ENCODE measurements around the gene ADAMTS14. TPM values are rescaled to one million over a fixed set of nuclear protein-coding genes. Genes with fewer than 3 reads are reported as not detected.
"Not testable (repeated sequence)": the region's sequence is repeated elsewhere in the genome, so short reads cannot be mapped to it uniquely, and the experiment has no call there.

Gene ADAMTS14, protein sequence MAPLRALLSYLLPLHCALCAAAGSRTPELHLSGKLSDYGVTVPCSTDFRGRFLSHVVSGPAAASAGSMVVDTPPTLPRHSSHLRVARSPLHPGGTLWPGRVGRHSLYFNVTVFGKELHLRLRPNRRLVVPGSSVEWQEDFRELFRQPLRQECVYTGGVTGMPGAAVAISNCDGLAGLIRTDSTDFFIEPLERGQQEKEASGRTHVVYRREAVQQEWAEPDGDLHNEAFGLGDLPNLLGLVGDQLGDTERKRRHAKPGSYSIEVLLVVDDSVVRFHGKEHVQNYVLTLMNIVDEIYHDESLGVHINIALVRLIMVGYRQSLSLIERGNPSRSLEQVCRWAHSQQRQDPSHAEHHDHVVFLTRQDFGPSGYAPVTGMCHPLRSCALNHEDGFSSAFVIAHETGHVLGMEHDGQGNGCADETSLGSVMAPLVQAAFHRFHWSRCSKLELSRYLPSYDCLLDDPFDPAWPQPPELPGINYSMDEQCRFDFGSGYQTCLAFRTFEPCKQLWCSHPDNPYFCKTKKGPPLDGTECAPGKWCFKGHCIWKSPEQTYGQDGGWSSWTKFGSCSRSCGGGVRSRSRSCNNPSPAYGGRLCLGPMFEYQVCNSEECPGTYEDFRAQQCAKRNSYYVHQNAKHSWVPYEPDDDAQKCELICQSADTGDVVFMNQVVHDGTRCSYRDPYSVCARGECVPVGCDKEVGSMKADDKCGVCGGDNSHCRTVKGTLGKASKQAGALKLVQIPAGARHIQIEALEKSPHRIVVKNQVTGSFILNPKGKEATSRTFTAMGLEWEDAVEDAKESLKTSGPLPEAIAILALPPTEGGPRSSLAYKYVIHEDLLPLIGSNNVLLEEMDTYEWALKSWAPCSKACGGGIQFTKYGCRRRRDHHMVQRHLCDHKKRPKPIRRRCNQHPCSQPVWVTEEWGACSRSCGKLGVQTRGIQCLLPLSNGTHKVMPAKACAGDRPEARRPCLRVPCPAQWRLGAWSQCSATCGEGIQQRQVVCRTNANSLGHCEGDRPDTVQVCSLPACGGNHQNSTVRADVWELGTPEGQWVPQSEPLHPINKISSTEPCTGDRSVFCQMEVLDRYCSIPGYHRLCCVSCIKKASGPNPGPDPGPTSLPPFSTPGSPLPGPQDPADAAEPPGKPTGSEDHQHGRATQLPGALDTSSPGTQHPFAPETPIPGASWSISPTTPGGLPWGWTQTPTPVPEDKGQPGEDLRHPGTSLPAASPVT
- total RNA-seq = 1.9 and 3.6 TPM in 2 replicates

DNA sequence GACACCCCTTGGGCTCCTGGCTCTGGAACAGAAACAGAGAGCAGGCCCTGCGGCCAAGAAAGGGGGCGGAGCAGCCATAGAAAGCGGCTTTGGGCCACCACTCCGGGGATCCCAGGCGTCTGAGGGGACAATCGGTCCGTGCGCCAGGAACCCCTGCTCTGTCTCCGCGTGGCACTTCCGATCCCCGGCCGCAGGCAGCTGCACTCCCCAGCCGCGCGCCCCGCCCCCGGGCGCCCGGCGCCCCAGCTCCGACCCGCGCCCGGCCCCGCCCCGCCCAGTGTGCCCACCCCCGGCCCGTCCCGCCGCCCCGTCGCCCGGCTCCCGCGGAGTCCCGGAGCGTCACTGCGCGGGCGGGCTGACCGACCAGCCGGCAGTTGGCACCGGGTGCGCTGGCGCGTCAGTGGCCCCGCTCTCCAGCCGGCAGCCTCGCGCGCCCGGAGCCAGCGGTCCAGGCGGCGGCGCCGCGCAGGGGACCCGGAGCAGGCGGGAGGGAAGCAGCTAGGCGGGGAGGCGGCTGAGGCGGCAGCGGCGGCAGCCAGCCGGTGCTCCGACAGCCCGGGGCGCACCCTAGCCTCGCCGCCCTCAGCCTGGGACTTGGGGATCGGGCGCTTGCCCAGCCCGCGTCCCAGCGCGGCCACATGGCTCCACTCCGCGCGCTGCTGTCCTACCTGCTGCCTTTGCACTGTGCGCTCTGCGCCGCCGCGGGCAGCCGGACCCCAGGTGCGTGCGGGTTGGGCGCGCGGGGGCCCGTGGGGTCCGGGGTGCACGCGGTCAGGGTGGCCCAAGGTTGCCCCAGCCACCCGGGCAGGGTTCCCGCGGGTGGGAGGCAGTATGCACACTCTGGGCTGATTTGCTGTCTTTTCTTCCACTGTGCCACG is at the start of gene ADAMTS14:
Gene ADAMTS14, plus strand, starts transcription at position 342 of the 878 bp plus-strand sequence. Its CDS starts 297 bp downstream, at position 639.
- no peak for DNase-seq (ENCODE audit: low read depth)

DNA sequence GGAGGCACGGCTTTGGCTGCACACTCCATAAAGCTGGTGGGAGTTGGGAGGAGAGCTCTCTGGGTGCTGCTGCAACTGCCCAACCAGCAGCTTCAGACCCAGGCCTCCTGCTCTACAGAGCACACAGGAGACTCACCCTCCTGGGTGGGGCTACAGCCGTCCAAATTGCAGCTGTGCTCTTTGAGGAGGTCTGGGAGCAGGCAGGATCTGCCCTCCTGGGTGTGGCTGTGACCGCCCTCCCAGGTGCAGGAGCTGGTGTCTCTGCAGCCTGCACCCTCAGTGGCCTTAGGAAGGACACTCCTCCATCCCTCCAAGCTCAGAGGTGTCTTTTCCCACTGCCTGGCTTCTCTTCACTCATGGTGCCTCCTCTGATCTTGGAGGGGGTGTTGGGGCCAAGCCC is 49.8 kb upstream of the ADAMTS14 start:
- no peak for DNase-seq (ENCODE audit: low read depth)

DNA sequence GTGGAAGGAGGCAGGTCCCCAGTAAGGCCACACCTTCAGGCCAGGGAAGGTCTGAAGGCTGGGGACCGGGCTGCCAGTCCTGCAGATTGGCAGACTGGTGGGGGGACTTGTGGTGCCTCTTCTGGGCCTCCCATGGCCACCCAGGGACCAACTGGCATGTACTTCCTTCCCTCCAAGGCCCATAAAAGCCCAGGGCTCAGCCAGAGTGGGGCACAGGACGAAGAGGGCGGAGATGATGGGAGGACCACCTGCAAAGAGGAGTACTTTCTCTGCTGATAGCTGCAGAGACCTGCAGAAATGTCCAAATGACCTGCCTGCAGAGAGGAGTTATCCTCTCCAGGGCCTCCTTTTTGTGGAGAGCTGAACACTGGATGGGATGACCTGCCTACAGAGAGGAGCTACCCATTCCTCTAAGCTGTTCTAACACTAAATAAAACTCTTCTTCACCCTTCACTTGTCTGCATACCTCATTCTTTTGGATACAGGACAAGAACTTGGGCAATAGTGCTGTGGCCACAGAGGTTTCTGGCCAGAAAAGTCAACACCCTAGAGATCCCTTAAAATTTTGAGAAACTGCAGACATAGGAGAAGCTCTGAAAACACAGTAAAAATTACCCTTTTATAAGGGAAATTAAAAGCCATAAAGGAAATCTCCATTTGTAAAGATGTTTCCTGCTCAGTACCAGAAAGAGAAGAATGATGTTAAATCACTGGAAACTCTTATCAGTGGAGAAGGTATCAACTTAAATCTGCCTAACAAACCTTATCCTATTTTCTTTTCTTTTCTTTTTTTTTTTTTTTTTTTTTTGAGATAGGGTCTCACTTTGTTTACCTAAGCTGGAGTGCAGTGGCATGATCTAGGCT is 49.1 kb upstream of the ADAMTS14 start:
- no peak for DNase-seq (ENCODE audit: low read depth)

DNA sequence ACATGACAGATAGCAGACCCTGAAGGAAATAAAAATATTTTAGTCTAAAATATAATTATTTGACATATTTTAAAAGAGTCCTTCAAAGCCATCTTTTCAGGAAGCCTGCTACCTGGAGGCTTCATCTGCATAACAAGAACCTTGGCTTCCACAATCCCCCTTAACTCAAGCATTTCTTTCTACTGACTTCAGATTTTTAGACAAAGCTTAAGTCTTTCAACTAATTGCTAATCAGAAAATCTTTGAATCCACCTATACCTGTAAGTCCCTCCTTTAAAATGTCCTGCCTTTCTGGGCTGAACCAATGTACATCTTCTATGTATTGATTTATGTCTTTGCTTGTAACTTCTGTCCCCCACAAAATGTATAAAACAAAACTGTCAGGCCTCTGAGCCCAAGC is 46.2 kb upstream of the ADAMTS14 start:
- DNase-seq (ENCODE audit: low read depth) = no peak

DNA sequence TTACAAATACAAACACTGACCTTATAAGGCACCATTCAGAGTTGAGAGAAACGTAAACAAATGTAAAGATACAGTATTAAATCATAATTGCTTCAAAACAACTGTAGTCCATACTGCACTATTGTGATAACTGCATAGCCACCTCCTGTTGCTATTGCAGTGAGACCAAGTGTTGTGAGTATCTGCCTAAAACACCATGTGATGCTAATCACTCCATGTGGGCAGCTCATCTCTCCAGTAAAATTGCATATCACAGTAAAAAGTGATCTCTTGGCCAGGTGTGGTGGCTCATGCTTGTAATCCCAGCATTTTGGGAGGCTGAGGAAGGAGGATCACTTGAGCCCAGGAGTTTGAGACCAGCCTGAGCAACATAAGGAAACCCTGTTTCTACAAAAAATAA is 43.0 kb upstream of the ADAMTS14 start:
- no peak for DNase-seq (ENCODE audit: low read depth)

DNA sequence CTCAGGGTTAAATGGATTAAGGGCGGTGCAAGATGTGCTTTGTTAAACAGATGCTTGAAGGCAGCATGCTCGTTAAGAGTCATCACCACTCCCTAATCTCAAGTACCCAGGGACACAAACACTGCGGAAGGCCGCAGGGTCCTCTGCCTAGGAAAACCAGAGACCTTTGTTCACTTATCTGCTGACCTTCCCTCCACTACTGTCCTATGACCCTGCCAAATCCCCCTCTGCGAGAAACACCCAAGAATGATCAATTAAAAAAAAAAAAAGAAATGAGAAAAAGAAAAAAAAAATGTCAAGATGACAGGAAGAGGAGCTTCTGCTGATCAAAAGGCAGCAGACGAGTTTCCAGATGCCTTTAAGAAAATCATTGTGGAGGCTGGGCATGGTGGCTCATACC is 40.6 kb upstream of the ADAMTS14 start:
- DNase-seq (ENCODE audit: low read depth) = not testable (repeated sequence)

DNA sequence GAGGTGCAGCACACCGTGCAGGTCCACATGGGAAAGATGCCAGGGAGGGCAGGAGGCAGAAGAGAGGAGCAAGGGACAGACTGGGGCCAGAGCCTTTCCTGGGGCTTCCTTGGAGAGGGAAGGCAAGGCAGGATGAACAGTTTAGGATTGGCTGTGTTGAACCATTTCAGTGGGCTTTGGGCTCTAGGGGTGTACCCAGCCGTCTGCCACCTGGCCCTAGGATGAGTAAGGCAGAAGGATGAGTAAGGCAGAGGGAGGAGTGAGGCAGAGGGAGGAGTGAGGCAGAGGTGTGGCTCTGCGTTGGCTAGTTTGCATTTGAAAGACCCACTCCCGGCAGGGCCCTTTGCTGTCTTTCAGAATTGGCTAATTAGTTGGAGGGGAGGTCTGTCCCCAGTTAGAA is 38.3 kb upstream of the ADAMTS14 start:
- DNase-seq (ENCODE audit: low read depth) = no peak

DNA sequence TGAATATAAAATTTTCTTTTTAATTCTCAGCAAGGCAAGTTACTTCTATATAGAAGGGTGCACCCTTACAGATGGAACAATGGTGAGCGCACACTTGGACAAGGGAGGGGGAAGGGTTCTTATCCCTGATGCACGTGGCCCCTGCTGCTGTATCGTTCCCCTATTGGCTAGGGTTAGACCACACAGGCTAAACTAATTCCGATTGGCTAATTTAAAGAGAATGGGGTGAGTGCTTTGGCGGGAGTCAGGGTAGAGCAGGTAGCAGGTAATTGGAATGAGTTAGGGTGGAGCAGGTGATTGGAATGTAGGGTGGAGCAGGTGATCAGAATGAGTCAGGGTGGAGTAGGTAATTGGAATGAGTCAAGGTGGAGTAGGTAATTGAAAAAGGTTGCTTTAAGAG is 37.8 kb upstream of the ADAMTS14 start:
- not testable (repeated sequence) for DNase-seq (ENCODE audit: low read depth)

DNA sequence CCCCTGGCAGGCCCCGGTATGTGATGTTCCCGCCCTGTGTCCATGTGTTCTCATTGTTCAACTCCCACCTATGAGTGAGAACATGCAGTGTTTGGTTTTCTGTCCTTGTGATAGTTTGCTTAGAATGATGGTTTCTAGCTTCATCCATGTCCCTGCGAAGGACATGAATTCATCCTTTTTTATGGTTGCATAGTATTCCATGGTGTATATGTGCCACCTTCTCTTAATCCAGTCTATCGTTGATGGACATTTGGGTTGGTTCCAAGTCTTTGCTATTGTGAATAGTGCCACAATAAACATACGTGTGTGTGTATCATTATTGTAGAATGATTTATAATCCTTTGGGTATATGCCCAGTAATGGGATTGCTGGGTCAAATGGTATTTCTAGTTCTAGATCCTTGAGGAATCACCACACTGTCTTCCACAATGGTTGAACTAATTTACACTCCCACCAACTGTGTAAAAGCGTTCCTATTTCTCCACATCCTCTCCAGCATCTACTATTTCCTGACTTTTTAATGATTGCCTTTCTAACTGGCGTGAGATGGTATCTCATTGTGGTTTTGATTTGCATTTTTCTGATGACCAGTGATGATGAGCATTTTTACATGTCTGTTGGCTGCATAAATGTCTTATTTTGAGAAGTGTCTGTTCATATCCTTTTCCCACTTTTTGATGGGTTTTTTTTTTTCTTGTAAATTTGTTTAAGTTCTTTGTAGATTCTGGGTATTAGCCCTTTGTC is 32.5 kb upstream of the ADAMTS14 start:
- not testable (repeated sequence) for DNase-seq (ENCODE audit: low read depth)

DNA sequence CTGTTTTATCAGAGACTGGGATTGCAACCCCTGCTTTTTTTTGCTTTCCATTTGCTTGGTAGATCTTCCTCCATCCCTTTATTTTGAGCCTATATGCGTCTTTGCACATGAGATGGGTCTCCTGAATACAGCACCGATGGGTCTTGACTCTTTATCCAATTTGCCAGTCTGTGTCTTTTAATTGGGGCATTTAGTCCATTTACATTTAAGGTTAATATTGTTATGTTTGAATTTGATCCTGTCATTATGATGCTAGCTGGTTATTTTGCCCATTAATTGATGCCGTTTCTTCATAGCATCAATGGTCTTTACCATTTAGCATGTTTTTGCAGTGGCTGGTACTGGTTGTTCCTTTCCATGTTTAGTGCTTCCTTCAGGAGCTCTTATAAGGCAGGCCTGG is 29.0 kb upstream of the ADAMTS14 start:
- not testable (repeated sequence) for DNase-seq (ENCODE audit: low read depth)

DNA sequence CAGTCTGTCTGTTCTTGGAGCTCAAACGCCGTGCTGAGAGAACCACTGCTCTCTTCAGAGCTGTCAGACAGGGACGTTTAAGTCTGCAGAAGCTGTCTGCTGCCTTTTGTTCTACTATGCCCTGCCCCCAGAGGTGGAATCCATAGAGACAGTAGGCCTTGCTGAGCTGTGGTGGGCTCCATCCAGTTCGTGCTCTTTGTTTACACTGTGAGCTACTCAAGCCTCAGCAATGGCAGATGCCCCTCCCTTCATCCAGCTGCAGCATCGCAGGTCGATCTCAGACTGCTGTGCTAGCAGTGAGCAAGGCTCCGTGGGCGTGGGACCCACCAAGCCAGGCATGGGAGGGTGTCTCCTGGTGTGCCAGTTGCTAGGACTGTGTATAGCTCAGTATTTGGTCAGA is 27.3 kb upstream of the ADAMTS14 start:
- not testable (repeated sequence) for DNase-seq (ENCODE audit: low read depth)

DNA sequence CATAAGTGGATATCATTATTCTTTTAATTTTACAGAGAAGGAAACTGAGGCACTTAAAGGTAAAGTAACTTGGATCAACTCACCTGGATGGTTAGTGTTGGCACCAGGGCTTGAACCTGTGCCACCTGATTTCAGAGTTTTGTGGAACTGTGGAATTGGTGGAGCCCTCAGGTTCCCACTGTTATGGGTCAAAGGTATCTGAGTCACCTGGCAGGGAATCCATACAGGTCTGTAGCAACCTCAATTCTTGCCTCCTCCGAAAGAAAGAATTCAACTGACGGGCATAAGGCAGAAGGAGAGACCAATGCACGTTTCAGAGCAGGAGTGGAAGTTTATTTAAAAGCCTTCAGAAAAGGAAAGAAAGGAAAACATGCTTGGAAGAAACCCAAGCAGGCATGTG is 25.2 kb upstream of the ADAMTS14 start:
- no peak for DNase-seq (ENCODE audit: low read depth)

DNA sequence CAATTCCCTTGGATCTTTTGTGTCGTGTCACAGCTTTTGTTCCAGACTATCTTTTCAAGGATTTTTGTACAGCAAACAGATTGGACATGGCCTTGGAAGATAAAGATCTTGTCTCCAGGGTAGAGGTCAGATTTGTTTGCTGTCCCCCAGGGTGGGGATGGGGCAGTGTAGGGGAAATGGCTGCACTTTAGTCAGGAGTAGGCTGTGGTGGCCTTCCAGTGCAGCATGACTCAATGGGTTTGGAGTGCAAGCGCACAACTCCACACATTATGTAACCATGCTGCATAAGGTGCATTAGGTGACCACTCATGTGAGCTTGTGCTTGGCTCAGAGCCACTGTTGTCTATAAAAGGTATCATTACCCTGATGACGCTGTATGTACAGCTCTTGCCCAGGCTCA is 23.9 kb upstream of the ADAMTS14 start:
- DNase-seq (ENCODE audit: low read depth) = no peak

DNA sequence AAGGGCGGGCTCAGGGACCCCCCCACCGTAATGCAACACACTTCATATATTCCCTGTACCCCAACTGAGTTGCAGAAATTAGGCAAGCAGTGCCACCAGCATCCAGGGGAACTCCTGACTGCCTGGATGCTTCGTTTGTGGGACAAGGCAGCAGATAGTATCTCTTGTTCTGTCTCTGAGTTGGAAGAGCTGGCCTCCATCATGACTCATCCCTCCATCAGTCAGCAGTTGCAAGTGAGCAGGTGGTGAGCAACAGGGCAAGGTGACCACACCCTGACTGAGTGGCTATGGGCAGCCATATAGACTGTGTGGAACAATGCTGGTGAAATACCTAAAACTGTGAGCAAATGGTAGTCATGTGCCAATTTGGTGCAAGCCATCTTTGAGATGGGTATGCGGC is 22.8 kb upstream of the ADAMTS14 start:
- DNase-seq (ENCODE audit: low read depth) = peak; percentile 72

DNA sequence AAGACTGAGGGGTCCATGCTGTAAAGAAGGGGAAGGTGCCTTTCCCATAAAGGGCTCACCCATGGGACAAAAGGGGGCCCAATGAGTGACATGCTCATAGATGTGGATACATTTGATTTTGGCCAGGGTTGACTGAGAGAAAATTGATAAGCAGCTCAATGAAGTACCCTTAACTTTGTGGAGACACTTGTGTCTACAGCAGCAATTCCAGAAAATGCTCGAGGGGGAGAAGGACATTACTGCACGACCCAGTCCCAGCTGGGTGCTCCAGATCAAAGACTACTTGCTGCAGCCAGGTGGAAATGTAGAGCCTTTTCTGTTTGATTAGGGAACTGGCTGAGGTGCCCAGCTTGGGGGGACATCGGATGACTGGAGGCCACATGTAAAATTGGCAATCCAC is 22.2 kb upstream of the ADAMTS14 start:
- DNase-seq (ENCODE audit: low read depth) = no peak

DNA sequence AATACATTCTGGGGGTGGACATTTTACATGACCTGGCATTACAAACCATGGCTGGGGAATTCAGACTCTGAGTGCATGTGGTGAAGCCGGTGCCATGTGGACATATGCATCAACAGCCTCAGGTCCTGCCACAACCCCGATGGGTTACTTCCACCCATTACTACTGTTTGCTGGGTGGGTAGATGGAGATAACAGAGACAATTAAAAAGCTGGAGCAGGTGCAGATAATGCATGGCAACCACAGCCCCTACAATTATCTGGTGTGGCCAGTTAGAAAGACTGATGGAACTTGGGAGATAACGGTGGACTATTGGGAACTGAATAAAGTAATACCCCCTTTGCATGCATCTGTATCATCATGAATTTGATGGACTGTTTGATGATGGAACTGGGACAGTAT is 21.6 kb upstream of the ADAMTS14 start:
- no peak for DNase-seq (ENCODE audit: low read depth)

DNA sequence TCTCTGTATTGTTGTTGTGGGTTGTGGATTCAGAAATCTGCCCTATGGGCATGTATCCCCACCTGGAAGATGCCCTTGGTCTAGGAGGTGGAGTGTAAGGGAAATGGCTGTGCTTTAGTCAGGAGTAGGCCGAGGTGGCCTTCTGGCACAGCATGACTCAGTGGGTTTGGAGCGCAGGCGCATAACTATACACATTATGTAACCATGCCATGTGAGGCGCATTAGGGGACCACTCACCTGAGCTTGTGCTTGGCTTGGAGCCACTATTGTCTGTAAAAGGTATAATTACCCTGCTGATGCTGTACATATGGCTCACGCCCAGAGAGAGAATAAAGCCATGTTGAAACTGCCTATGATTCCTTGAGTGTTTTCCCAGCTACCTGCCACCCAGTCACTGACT is 20.6 kb upstream of the ADAMTS14 start:
- no peak for DNase-seq (ENCODE audit: low read depth)

DNA sequence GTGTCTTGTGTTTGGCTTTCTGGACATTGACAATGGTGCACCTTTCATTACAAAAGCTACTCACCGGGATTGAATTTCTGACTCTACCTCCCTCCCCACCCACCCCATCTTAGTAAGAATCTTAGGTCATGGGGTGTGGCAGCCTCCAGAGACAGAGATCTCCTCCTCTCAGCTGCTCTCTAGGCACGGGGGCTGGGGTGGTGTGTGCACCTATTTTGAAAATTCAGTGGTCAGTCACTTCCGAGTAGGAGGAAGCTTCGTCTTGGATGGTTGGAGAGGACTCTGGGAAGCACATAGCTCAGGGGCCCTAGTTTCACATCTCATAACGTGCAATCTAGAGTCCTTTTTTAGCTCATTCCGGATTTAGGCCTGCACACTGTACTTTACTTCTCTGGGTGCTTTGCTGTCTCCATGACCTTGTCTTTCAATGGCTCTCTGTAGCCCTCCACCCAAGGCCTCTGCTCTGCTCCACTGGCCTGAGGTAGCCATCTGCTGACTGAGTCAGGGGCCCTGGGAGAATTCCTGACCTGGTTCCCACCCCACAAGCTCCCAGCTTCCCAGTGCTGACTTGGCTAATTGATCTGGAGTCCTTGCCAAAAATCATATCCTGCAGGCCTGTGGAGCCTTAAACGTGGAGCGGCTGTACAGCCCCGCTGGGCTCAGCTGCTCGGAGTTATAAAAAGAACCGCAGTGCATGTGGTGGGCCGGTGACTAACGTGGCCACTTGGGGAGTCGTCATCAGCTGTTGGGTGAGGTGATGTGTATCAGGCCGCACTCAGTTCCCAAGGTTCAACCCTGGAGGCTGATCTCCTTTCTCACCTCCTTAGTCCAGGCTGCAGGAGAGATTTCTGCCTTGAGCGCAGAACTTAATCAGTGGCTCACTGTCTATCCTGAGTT is 19.3 kb upstream of the ADAMTS14 start:
- peak; percentile 98 for DNase-seq (ENCODE audit: low read depth)

Measured in renal cortical epithelial cell (primary cell).